Stimulated activated CD4-positive, alpha-beta T cell treated with anti-CD3 and anti-CD28 coated beads, Interleukin-1b, Interleukin-23, amount 100 ng/mL, for 48 hours (primary cell): ENCODE data around the gene RNF26.
A peak's percentile ranks its signal among the peaks of the same experiment; 100 is the strongest.

ENCODE experiments used
- DNase-seq: peaks from one replicate; pipeline ENCODE4 v3.0.0-alpha.2; 2020

The RNF26 gene

DNA sequence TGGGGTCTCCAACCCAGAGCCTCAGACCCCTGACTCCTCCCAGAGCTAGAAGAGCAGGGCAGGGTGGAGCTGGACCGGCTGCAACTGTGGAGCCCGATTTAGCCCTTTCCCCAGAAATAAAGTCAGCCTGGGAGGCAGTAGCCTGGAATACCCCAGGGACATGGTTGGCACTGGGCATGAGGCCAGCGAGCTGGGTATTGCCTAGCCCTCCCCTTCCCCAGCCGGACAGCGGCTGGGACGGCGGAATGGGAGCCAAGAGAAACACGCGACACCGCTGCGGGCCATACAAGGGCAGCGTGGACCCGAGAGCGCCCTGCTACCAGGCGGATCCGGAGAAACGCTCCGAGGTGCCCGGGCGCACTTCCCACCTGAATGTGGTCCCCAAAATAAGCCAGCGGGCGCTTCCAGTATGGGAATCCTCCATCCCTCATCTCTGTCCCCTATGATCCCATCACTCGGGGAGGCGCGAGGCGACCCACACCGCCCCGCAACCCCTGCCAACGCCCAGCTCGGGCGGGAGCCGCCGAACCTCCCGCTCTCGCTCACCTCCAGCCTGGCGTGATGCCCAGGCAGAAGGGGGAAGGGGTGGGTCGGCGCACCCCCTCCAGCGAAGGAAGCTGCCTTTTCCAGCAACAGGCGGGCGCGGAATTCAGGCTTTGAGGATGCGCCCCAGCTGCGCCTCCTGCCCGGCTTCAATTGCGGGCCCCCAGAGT is 18.2 kb upstream of the RNF26 start:
- no peak for DNase-seq

DNA sequence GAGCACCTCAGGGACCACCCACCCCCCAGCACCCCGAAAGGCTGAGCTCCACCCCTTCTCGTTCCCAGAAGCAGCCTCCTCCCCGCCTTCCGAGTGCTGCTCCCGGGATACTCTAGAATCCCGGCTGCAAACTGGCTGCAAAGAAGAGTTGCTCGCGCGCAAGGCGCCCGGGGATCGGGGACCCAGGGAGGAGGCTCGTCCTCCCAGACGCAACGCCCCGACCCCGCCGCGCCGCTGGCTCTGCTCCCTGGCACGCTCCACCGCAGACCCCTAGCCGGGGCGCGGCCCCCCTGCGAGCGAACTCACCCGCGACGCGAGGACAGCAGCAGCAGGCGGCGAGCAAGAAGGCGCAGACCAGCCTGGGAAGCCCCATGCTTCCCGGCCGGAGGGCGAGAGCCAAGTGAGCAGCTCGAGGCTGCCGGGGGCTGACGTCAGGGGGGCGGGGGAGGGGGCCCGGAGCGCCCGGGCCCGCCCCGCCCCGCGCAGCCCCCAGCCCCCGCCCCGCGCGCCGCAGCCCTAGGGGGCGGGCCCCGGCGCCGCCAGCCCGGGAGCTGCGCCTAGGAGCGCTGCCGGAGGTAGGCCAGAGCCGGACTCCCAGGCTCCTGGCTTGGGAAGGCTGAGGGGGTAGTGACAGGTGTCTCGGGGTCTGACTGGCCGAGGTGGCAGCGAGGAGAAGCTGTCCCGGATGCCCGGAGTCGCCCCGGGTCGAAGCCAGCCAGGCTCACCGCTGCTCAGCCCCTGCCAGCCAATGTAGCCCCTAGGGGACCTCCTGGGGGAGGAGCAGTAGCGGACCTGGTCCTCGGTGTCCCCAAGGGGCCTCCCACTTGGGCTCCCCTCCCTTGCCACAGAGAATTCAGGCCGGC is 17.4 kb upstream of the RNF26 start, which contains the start of gene MCAM:
Gene MCAM, minus strand, starts transcription at position 402 of the 863 bp plus-strand sequence. Its CDS starts 29 bp downstream, at position 373.
- no peak for DNase-seq

DNA sequence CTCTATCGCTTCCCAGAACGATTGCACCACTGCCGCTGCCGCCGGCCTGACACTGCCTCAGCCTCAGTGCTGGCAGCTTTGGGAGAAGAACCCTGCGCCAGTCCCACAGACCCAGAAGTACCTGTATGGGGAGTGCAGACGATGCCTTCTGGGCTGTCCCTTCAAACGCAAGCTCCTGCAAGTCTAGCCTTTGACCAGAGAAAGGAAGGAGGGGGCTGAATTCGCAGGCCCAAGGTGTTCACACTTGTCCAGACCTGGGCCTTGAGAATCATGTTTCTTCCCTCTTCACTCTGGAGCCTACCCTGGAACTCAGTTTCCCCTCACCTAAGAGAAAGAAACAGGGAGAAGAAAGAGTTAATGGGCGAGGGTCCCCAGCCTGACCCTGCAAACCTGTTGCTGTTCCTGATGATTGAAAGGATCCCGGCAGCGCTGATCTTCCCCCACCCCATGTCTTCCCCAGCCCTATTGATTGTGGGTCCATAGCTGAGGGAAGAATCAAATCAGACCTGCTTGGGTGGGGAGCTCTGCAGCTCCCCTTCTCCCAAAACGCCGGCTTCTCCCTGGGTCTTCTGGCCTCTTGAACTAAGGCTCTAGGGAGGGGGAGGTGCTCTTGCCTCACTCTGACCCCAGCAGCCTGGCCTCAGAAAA is 16.6 kb upstream of the RNF26 start:
- no peak for DNase-seq

DNA sequence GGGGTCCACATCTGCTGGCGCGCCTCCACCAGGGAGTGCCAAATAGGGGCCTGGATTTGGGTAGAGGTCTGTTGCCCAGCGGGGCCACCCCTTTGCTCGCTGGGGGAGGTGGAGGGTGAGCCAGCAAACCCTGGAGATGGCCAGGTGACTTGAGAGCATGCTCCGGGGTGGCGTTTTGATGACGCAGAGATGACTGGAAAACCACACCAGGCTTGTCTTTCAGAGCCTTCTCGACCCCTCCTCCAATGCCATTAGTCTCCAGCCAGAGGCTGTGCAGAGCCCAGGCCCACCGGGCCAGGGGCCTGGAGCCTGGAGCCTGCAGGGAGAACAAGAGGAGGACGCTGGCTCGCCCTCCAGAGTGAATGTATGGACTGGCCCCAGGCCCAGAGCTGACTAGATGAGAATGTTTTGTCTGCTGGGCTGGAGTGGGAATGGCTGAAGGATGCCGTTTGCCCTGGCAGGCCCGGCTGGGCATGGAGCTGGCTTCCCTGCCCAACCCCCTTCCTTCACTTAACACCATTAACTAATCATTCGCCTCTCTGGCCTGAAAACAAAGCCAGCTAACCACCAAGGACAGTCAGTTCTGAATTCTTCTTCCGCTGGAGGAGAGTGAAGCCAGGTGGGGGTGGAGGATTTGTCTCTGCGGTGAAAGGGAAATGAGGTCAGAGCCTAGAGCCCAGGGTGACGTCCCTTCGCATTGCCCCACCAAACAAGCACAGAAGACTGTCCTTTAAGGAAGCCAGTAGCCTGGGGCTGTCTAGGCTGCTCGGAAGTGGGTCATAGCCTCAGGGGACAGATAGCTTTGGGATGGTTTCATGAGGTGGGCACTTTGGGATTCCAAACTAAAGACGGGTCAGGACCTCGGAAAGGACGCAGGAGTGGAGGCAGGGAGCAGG is 15.8 kb upstream of the RNF26 start:
- no peak for DNase-seq

DNA sequence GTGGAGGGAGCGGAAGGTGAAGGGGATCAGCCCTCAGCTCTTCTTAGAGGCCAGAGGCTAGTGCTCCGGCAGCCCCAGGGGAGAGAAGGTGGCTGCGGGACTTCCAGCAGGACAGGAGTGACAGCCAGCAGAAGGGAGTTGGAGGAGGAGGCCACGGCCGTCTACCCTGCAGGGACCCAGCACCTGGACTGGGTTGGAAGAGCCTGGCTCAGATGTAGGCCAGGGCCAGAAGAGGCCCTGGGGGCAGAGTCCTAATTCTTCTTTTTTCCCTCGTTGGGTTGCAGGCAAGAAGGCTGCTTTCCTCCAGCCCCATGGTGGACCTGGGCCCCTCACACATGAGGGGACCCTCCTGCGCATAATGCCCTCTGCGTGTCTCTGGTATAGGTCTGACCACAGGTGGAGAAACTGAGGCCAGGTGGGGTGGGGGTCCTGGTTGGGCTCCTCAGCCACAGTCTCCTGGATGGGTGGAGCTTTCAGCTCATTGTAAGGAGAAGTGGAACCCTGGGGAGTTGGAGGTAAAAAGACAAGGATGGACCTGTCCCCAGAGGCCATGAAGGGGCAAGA is 15.1 kb upstream of the RNF26 start:
- DNase-seq: no peak

DNA sequence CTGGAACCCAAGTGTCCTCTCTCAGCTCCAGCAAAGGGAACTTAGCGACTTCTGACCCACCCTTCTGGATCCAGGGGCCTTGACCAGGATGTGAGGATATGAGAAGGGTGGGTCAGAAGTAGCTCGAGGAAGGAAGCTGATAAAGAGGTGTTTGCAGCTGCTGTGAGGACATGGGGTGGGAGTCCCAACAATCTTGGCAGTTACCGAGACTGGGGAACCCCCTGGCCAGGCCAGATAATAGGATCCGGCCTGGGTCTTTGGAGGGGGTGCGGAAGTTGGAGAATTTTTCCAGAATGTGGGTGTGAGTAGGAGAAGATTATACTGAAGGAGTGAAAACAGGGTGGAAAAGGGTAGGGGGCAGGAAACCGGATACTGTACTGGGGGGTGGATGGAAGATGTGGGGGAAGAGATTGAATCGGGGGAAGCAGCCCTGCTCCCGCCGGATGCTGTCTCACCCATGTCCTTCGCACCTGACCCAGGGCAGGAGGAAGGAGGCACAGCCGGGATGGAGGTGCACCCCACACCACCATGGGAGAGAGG is 14.6 kb upstream of the RNF26 start:
- no peak for DNase-seq

DNA sequence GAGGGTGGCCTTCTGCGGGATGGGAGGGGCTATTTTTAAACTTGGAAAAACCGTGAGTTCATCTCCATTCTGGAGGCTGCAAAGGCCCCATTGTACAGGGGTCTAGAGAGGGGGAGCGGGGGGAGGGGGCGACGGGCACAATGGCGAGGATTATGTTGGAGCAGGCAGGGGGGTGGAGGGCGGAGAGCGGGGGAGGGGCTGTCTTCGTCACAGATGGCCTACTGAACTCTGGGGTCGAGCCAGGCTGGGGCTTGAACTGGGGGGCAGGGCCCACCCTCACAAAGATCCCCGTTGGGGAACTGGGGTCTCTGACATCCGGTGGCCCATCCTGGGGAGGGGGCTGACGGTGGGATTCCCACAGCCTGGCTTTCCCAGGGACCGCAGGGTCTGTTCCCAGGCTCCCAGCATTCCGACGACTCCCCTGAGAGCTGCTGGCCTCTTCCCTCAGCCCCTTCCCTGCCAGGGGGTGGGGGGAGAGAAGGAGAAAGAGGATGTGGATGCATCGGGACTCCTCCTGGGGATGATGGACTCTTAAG is 14.0 kb upstream of the RNF26 start:
- DNase-seq: no peak

DNA sequence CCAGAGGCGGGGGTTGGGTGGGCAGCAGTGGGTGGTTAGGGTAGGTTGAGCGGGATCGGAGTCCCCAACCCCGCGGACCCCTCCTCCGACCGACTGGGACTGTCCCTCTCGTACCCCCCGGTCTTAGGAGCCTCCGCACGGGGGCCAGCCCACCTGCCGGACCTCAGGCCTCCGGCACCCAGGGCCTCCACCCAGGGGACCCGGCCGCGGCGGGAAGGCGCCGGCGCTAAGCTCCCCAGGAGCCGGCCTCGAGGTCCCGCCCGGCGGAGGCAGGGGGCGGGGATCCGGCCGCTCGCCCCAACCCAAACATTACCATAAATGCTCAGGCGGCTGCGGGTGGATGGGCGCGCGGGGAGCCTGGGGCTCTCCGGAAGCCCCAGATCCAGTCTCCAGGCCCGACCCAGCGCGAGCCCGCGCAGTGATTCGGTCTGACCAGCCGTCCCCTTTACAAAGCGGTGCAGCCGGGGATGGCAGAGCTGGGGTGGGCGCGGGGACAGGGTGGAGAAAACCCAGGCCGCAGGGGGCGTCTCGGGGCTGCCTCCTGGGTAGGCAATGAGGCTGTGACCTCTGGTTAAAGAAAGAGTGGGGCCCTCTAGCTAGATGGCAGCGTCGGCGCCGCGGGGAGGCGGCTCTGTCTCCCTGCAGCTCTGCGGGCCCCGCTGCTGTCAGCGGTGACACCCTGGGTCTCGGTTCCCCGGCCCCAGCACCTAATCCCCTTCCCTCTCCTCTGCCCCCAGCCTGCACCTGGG is 13.4 kb upstream of the RNF26 start:
- peak; percentile 50 for DNase-seq

DNA sequence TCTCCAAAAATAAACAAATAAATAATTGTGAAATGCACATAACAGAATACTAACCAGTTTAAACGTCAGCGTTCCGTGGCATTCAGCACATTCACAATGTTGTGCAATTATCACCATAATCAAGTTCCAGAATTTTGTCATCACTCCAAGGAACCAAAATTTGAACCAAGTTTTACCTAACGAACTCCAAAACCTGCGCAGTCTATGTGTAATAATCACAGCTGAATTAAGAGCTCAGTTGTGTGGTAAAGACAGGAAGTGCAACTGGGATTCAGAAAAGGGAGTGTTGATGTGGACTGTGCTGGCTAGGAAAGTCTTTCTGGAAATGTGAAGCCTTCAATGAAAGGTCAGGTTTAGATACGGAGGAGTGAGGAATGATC is 12.0 kb upstream of the RNF26 start:
- DNase-seq: no peak

DNA sequence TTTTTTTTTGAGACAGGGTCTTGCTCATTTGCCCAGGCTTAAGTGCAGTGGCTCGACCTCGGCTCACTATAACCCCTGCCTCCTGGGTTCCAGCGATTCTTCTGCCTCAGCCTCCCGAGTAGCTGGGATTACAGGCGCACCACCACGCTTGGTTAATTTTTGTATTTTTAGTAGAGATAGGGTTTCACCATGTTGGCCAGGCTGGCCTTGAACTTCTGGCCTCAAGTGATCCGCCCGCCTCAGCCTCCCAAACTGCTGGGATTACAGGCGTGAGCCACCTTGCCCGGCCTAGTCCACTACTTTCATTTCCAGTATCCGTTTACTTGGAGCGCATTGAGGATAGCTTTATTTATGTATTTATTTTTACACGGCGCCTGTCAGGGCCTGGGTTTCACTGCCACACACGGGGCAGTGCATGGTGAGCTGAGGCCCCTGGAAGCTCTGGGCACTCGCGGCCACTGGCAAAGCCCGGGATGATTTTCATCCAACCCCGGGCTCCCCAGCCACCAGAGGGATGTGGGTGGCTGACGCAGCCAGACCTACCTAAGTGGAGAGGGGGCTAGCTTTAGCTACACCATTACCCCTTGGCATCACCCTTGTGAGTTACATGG is 11.3 kb upstream of the RNF26 start:
- no peak for DNase-seq

DNA sequence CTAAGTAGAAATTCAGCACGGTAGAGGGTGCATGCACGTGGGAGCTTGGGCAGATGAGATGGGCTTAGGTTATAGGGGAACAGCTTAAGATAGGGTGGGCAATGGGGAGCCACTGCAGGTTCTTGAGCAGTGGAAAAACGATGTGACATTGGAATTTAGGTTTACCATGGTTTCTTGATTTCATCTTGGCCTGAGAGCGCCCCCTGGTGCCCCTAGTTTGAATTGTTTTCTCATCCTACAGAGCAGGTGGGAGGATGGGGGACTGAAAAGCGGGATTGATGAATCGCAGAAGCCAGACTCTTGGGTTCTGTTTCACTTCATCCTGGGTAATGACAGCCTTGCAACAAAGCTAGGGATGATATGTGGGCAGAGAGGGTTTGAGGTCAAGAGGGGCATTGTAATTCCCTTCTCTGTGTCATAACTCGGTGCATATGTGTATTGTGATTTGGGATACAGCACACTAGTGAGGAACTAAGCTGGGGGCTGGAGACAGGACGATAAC is 10.7 kb upstream of the RNF26 start:
- DNase-seq: peak; percentile 79

DNA sequence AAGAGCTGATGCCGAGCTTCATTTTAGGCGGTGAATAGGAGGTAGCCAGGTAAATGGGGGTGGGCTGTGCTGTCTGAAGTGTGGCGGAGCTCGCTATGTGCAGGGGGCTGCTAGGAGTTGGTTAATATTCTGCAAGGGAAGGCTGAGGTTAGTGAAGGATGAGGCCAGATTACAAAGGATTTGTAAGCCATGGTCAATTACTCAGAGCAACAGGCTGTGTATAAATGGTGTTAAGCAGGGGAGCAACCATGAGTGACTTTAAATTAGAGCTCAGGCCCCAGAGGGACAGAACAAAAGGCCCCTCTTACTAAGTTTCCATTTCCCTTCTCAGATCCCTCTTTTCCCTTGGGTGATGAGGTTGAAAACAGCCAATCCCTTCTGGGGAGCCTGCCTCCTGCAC is 10.1 kb upstream of the RNF26 start:
- no peak for DNase-seq

DNA sequence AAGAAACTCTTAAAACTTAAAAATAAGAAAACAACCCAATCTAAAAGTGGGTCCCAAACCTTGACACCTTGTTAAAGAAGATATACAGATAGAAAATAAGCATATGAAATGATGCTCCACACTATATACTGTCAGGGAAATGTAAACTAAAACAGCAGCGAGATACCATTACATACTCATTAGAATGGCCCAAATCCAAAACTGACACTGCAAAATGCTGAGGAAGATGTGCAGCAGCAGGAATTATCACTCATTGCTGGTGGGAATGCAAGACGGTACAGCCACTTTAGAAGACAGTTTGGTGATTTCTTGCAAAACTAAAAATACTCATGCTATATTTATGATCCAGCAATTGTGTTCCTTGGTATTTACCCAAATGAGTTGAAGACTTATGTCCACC is 5.0 kb upstream of the RNF26 start:
- no peak for DNase-seq

DNA sequence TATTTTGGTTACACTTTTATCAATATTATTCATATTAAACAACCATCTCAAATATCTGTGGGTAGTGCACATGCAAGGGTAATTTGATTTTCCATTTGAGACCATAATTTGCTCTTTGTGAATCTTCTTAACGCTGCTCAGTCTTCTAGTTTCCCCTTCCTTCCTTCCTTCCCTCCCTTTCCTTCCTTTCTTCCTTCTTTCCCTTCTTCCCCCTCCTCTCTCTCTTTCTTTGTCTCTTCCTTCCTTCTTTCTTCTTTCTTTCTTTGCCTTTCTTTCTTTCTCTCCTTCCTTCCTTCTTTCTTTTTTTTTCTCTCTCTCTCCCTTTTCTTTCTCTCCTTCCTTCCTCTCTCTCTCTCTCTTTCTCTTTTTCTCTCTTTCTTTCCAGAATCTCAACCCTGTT is 4.1 kb upstream of the RNF26 start:
- no peak for DNase-seq

DNA sequence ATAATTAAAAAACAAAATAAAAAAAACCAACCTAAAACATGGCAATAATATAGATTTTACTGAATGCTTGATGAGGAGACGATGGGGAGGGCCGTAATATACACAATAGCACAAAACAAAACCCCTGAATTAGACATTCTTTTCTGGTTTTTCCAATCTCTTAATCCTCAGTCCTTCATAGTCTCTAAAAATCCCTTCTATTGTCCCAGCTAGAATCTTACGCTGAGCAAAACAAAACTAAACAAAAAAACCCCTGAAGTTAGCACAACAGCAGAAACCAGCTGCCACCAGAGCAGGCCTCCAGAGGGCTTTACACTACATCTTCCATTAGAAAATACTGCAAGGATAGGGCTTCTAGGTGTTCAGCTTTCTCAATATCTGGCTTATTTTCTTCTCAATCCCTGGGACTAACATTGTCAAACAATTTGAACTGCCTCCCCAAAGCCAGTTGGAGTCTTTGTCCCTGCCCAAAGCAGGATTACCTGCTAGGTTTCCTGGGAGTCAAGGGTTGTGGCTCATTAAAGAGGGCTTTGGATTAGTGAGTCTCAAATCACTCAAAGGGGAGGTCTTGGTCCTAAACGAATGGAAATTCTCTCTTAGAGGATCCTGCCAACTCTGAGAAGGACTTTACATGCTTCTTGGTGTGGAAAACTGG is 2.1 kb upstream of the RNF26 start:
- DNase-seq: no peak

DNA sequence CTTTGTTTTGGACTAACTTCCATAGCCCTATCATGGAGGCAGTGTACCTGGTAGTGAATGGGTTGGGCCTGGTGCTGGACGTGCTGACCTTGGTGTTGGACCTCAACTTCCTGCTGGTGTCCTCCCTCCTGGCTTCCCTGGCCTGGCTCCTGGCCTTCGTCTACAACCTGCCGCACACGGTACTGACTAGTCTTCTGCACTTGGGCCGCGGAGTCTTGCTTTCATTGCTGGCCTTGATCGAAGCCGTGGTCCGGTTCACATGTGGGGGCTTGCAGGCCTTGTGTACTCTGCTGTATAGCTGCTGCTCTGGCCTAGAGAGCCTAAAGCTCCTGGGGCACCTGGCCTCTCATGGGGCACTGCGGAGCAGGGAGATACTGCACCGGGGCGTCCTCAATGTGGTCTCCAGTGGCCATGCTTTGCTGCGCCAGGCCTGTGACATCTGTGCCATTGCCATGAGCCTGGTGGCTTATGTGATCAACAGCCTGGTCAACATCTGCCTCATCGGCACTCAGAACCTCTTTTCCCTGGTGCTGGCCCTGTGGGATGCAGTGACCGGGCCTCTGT is 846 bp downstream of the RNF26 start:
- no peak for DNase-seq

DNA sequence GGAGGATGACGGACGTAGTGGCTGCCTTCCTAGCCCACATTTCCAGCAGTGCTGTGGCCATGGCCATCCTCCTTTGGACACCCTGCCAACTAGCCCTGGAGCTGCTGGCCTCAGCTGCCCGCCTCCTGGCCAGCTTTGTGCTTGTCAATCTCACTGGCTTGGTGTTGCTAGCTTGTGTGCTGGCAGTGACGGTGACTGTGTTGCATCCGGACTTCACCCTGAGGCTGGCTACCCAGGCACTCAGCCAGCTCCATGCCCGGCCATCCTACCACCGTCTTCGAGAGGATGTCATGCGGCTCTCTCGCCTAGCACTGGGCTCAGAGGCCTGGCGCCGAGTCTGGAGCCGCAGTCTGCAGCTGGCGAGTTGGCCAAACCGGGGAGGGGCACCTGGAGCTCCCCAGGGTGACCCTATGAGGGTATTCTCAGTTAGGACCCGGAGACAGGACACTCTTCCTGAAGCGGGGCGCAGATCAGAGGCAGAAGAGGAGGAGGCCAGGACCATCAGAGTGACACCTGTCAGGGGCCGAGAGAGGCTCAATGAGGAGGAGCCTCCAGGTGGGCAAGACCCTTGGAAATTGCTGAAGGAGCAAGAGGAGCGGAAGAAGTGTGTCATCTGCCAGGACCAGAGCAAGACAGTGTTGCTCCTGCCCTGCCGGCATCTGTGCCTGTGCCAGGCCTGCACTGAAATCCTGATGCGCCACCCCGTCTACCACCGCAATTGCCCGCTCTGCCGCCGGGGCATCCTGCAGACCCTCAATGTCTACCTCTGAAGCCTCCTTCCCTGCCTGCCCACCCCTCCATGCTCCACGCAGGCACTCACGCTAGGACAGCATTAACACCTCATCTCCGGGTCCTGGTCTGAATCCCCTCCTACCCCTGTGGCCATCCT is 1.6 kb downstream of the RNF26 start:
- no peak for DNase-seq

DNA sequence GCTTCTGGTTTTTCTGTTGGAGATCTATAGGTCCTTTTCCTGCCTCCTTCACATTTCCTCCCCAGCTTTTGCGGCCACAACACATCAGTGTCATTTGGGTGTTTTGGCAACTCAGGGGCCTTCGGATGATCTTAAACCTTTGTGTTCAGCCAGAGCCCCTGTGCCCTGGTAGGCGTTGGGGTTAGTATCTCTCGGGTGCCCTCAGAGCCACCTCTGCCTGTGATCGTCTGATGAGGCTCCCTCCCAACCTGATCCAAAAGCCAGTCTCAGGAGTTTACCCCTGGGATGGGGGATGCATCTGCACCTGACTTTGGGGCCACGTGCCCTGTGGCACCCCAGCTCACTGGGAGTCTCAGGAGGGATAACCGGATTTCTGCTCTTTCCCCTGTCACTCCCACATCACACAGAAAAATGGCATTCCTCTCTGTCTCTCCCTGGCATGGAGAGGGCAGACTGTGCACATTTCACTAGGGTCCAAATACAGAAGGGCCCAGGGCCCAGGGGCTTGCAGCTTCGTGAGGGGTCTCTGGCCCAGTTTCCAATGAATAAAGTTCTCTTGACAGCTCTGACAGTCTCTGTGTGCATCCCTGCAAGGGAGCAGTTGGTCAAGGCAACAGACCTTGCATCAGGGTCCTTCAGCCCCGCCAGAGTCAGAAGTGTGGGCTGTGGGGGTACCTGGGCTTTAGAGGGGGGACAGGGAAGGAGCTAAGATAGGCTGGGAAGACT is 2.6 kb downstream of the RNF26 start:
- no peak for DNase-seq
